Measurements from ENCODE around the gene FKBP1B.
"Not testable (repeated sequence)": the region's sequence is repeated elsewhere in the genome, so short reads cannot be mapped to it uniquely, and the experiment has no call there.

The FKBP1B gene

GRCh38 chr2:24100732-24101131 lies 51.2 kb downstream of the FKBP1B start:
- not testable (repeated sequence) for DNase-seq

GRCh38 chr2:24101992-24102391 lies 52.5 kb downstream of the FKBP1B start:
- no peak for DNase-seq

GRCh38 chr2:24102677-24103076 lies 53.1 kb downstream of the FKBP1B start:
- no peak for DNase-seq

GRCh38 chr2:24104110-24104650 lies 54.6 kb downstream of the FKBP1B start:
- DNase-seq: no peak

GRCh38 chr2:24104906-24105305 lies 55.4 kb downstream of the FKBP1B start:
- no peak for DNase-seq

- no peak for DNase-seq
These were observed 56.3 kb downstream of the FKBP1B start for GRCh38 chr2:24105816-24106215.

GRCh38 chr2:24106786-24107185 lies 57.2 kb downstream of the FKBP1B start:
- DNase-seq: no peak

- DNase-seq: no peak
These were observed 57.8 kb downstream of the FKBP1B start for GRCh38 chr2:24107336-24107735.

- DNase-seq: not testable (repeated sequence)
These were observed 59.9 kb downstream of the FKBP1B start for GRCh38 chr2:24109431-24109830.

GRCh38 chr2:24110660-24111303 lies 61.2 kb downstream of the FKBP1B start:
- no peak for DNase-seq

GRCh38 chr2:24111407-24111901 lies 61.9 kb downstream of the FKBP1B start:
- no peak for DNase-seq

All from nucleus accumbens (tissue), 56 donors.